ENCODE data around the gene WNK2.

The WNK2 gene

GRCh38 chr9:93256878-93257807 is 73.2 kb downstream of the WNK2 start:
- DNase-seq, result no peak

- DNase-seq, result no peak
These were observed 73.9 kb downstream of the WNK2 start for GRCh38 chr9:93257808-93258331.

- no peak for DNase-seq
These were observed 74.5 kb downstream of the WNK2 start for GRCh38 chr9:93258419-93258817.

GRCh38 chr9:93258818-93259489 is 75.0 kb downstream of the WNK2 start:
- no peak for DNase-seq

- no peak for DNase-seq
These were observed 75.7 kb downstream of the WNK2 start for GRCh38 chr9:93259490-93260262.

- no peak for DNase-seq
These were observed 76.5 kb downstream of the WNK2 start for GRCh38 chr9:93260263-93261066.

GRCh38 chr9:93261281-93261680 is 77.3 kb downstream of the WNK2 start:
- DNase-seq, result no peak

GRCh38 chr9:93261735-93262523 is 78.0 kb downstream of the WNK2 start:
- DNase-seq, result no peak

- DNase-seq, result no peak
These were observed 78.8 kb downstream of the WNK2 start for GRCh38 chr9:93262537-93263310.

GRCh38 chr9:93263334-93264229 is 79.6 kb downstream of the WNK2 start:
- no peak for DNase-seq

- no peak for DNase-seq
These were observed 80.6 kb downstream of the WNK2 start for GRCh38 chr9:93264338-93265125.

GRCh38 chr9:93265301-93265971 is 81.5 kb downstream of the WNK2 start:
- DNase-seq, result no peak

- no peak for DNase-seq
These were observed 82.0 kb downstream of the WNK2 start for GRCh38 chr9:93265972-93266371.

GRCh38 chr9:93266521-93267001 is 82.6 kb downstream of the WNK2 start:
- no peak for DNase-seq

- DNase-seq, result no peak
These were observed 83.2 kb downstream of the WNK2 start for GRCh38 chr9:93267091-93267541.

GRCh38 chr9:93267681-93268505 is 84.0 kb downstream of the WNK2 start:
- DNase-seq, result no peak
